AG04450 (cell line): Measurements from ENCODE around the gene RNF220. TPM values are rescaled to one million over a fixed set of nuclear protein-coding genes. Genes with fewer than 3 reads are reported as not detected.

ENCODE experiments used
- CTCF ChIA-PET: fragments of 300-600, 350-600 bp; formaldehyde crosslinking; extraction: SDS; loops from one replicate; lab custom pipeline; 2022; ENCODE audit warnings: antibody characterized with exemption, inconsistent platforms; lab: Charles Lee
- POLR2A ChIA-PET: fragments of 350-600 bp; formaldehyde crosslinking; extraction: SDS; loops from one replicate; lab custom pipeline; 2021; ENCODE audit warnings: antibody characterized with exemption, inconsistent platforms; lab: Yijun Ruan, JAX
- DNase-seq: peaks from one replicate; pipeline ENCODE4 v3.0.0-alpha.2; 2011; ENCODE audit warnings: low read depth, low spot score
- H3K27ac ChIP-seq: one replicate; pipeline ENCODE4 v1.5.1; 2012; ENCODE audit warnings: low read depth, low read length, control low read depth
- H3K27me3 ChIP-seq: one replicate; pipeline ENCODE4 v1.6.0; 2012; ENCODE audit warnings: low read length; ENCODE audit not compliant: control insufficient read depth, insufficient read depth
- H3K4me3 ChIP-seq: 2 replicates; pipeline ENCODE4 v1.5.1; 2011; ENCODE audit warnings: mild to moderate bottlenecking, low read depth, low read length, control low read depth
- H3K9me3 ChIP-seq: 2 replicates; pipeline ENCODE4 v1.5.1; 2012; ENCODE audit warnings: low read length; ENCODE audit not compliant: control insufficient read depth, insufficient read depth
- CTCF ChIP-seq: IDR thresholded peaks from 2 replicates; pipeline ENCODE4 v1.5.1; 2011; ENCODE audit warnings: low read depth, low read length, control low read depth, inconsistent platforms
- polyA plus RNA-seq: library from polyadenylated mRNA; depleted of rRNA; stranded (reverse); fragments of >200 nt; gene quantifications from 2 replicates; pipeline ENCODE4 v1.2.3, GENCODE V29; 2011

The RNF220 gene
- polyA plus RNA-seq, 1 experiment, result 46.4 TPM

- H3K27me3 ChIP-seq, result peaks cover 19% of the 10 kb centered on the region
- H3K4me3 ChIP-seq, result no peak overlapping the region
- no peaks in the 10 kb centered on the region for H3K9me3 ChIP-seq
- H3K27ac ChIP-seq, result no peak overlapping the region
- TF ChIP-seq CTCF, result no peak
- POLR2A ChIA-PET, result no interaction called here
- CTCF ChIA-PET, result interaction anchor here (5.1 to 7.3 kb wide), 2 partner anchors 219 to 276 kb away, joined by 55 to 93 read pairs; no protein-coding TSS in a partner anchor
- no peak for DNase-seq
Observed at GRCh38 chr1:44375547-44375946, 29.5 kb upstream of the RNF220 start.

DNA sequence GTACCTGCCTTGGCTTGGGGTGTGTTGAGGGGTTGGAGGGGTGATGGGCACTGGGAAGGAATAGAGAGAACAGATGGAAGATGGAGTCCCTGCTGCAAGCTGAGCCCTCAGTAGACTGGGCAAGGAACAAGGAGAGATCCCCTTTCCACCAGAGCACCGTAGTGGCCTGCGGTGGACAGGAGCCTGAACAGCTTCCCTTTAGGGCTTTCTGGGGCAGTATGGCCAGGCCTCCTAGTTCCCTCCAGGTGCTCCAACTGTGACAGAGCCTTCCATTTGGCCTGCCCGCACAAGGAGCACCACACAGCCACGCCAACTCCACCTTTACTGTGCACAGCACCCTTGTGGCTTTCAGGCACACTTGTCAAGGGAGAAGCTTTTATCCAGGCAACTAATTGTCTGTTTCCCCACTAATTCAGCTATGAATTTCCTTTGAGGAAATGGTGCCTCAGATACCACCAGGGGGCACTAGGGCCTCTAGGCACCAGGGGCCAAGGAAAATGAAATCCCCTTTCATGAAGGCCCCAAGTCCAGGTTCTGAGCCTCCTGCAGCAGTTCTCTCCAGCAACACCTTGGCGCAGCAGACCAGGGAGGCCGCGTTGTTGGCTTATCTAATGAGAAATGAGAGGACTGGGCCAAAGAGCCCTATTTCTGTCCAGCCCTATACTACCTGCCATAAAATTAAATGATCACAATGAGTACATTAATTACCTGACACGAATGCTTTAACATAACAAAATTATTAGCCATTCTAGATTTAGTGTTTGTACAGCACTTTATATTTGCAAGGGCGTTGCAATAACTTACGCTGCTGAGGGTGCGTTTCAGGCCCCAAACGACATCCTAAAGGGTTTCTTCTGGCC lies 26.9 kb upstream of the RNF220 start:
- POLR2A ChIA-PET, result no interaction called here
- Histone ChIP-seq H3K4me3 (no peak overlapping the region), H3K27ac (no peak overlapping the region), H3K27me3 (peaks cover 30% of the 10 kb centered on the region), H3K9me3 (no peaks in the 10 kb centered on the region)
- CTCF ChIA-PET, result interaction anchor here (0.6 to 7.3 kb wide), 23 partner anchors 10 to 296 kb away, joined by 3 to 93 read pairs (median 3); partner anchors contain the start of gene TMEM53
- peak; percentile 16 for DNase-seq
- TF ChIP-seq CTCF, result peak; percentile 81

DNA sequence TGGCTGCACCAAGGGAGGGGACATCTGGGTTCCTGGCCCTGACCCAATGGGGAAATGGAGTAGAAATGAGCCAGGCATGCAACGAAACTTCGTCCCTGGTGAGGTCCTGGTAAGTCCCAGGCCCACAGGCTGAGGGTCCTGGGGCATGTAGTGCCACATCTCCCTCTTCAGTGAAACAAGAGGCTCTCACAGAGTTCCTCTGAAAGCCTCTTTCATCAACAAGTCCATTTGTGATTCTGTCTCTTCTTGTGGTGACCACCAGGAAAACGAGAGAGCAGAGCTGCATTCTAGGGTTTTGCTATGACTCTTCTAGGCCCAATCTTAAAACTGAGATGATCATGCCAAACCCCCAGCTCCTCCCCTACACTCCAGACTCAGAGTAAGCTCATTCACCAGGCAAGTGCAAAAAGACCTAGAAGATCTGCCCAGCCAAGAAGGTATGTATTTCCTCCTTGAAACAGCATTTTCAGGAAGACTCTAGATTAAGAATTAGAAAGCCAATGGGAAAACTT lies 24.3 kb upstream of the RNF220 start:
- no peak overlapping the region for H3K27ac ChIP-seq
- DNase-seq, result no peak
- no peak overlapping the region for H3K4me3 ChIP-seq
- H3K9me3 ChIP-seq, result no peaks in the 10 kb centered on the region
- no peak for TF ChIP-seq CTCF
- CTCF ChIA-PET, result interaction anchor here (7.3 kb wide), 1 partner anchor 213 kb away, joined by 93 read pairs; no protein-coding TSS in a partner anchor
- POLR2A ChIA-PET, result no interaction called here
- H3K27me3 ChIP-seq, result peaks cover 34% of the 10 kb centered on the region

GRCh38 chr1:44388551-44388950 lies 16.5 kb upstream of the RNF220 start:
- Histone ChIP-seq H3K4me3 (no peak overlapping the region), H3K27me3 (peaks cover 28% of the 10 kb centered on the region), H3K27ac (no peak overlapping the region), H3K9me3 (no peaks in the 10 kb centered on the region)
- DNase-seq, result no peak
- POLR2A ChIA-PET, result no interaction called here
- CTCF ChIA-PET, result interaction anchor here (0.6 to 2.4 kb wide), 2 partner anchors 10 to 158 kb away, joined by 3 to 13 read pairs; no protein-coding TSS in a partner anchor
- TF ChIP-seq CTCF, result no peak

DNA sequence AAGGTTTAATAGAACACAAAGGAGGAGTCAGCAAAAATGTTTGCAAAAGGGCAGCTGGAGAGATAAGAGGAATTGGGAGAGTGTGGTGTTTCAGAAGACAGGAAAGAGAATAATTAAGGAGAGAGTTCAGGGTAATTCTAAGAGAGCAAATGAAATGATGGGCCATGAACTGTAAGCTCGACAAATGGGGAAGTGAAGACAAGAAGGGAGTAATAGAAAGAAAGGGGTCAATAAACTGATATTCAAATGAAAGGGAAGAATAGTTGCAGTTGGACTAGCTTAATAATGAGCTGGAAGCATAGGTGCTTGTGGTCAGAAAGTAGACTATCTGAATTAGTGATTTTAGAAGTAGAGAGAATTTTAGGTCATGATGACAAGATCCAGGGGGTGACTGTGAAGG lies 15.6 kb upstream of the RNF220 start:
- H3K27ac ChIP-seq, result no peak overlapping the region
- H3K9me3 ChIP-seq, result no peaks in the 10 kb centered on the region
- peaks cover 27% of the 10 kb centered on the region for H3K27me3 ChIP-seq
- ChIA-PET CTCF (interaction anchor here (0.6 to 2.4 kb wide), 2 partner anchors 11 to 157 kb away, joined by 3 to 13 read pairs; no protein-coding TSS in a partner anchor), POLR2A (interaction anchor here (1.5 kb wide), 1 partner anchor 62 kb away, joined by 13 read pairs; no protein-coding TSS in a partner anchor)
- H3K4me3 ChIP-seq, result no peak overlapping the region
- no peak for DNase-seq
- no peak for TF ChIP-seq CTCF
